ENCODE results near the gene NQO2. TPM values are rescaled to one million over a fixed set of nuclear protein-coding genes. Genes with fewer than 3 reads are reported as not detected.

Gene NQO2
- total and polyA plus RNA-seq, 2 of the 13 experiments (the other 11 are each of a cell fraction or from before 2014, with no cell fraction given), result 32.2 to 56.5 TPM

- TF ChIP-seq PBX3 (CRISPR knock-in tag; IDR thresholded peaks at IDR 0.05; ENCODE audit: borderline replicate concordance) (no peak), ATF3 (CRISPR knock-in tag; IDR thresholded peaks at IDR 0.05) (0 out of 2 replicates have a peak, but pooled peaks have one; percentile 20), GLI4 (CRISPR knock-in tag; IDR thresholded peaks at IDR 0.05; ENCODE audit: borderline replicate concordance) (0 out of 2 replicates have a peak, but pooled peaks have one; percentile 20), SP4 (CRISPR knock-in tag; IDR thresholded peaks at IDR 0.05) (peak; percentile 39; the same call in 1 of the 2 replicates), ERF (CRISPR knock-in tag; IDR thresholded peaks at IDR 0.05) (no peak; the same call in 1 of the 2 replicates), GATA4 (IDR thresholded peaks at IDR 0.05; ENCODE audit: borderline replicate concordance, low read depth) (peak; percentile 60; the same call in 1 of the 2 replicates), NKX3-1 (CRISPR knock-in tag; IDR thresholded peaks at IDR 0.05) (peak; percentile 48; the same call in 1 of the 2 replicates), ZNF614 (CRISPR knock-in tag; IDR thresholded peaks at IDR 0.05; ENCODE audit: borderline replicate concordance) (peak; percentile 51), MEIS1 (CRISPR knock-in tag; IDR thresholded peaks at IDR 0.05; ENCODE audit: borderline replicate concordance) (peak; percentile 46; the same call in 1 of the 2 replicates), AGO1 (IDR thresholded peaks at IDR 0.05; ENCODE audit: low read depth, low read length, poor library complexity, severe bottlenecking) (no peak), TGIF2 (CRISPR knock-in tag; IDR thresholded peaks at IDR 0.05) (no peak; the same call in 1 of the 2 replicates), ZNF629 (CRISPR knock-in tag; conservative IDR thresholded peaks at IDR 0.05) (no peak), ZNF749 (CRISPR knock-in tag; IDR thresholded peaks at IDR 0.05; ENCODE audit: borderline replicate concordance) (no peak), ZSCAN20 (CRISPR knock-in tag; IDR thresholded peaks at IDR 0.05; ENCODE audit: borderline replicate concordance) (no peak), ETV6 (CRISPR knock-in tag; conservative IDR thresholded peaks at IDR 0.05) (peak; percentile 50; the same call in 1 of the 2 replicates), ZBTB3 (CRISPR knock-in tag; IDR thresholded peaks at IDR 0.05; ENCODE audit: borderline replicate concordance, low read depth) (no peak), BRF2 (CRISPR knock-in tag; IDR thresholded peaks at IDR 0.05) (0 out of 2 replicates have a peak, but pooled peaks have one; percentile 11), ZSCAN29 (CRISPR knock-in tag; conservative IDR thresholded peaks at IDR 0.05) (no peak; the same call in 1 of the 2 replicates), HNF4A (CRISPR knock-in tag; IDR thresholded peaks at IDR 0.05) (no peak)
- TF ChIP-seq, protein P1, sequence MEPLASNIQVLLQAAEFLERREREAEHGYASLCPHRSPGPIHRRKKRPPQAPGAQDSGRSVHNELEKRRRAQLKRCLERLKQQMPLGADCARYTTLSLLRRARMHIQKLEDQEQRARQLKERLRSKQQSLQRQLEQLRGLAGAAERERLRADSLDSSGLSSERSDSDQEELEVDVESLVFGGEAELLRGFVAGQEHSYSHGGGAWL (CRISPR knock-in tag; IDR thresholded peaks at IDR 0.05), result peak; percentile 42; the same call in 1 of the 2 replicates
- TF ChIP-seq, protein P2, sequence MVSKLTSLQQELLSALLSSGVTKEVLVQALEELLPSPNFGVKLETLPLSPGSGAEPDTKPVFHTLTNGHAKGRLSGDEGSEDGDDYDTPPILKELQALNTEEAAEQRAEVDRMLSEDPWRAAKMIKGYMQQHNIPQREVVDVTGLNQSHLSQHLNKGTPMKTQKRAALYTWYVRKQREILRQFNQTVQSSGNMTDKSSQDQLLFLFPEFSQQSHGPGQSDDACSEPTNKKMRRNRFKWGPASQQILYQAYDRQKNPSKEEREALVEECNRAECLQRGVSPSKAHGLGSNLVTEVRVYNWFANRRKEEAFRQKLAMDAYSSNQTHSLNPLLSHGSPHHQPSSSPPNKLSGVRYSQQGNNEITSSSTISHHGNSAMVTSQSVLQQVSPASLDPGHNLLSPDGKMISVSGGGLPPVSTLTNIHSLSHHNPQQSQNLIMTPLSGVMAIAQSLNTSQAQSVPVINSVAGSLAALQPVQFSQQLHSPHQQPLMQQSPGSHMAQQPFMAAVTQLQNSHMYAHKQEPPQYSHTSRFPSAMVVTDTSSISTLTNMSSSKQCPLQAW (CRISPR knock-in tag; IDR thresholded peaks at IDR 0.05), result peak; percentile 50
Observed at GRCh38 chr6:2989332-2990247, 10.1 kb upstream of the NQO2 start (continued).
